ENCODE results near the gene TMEM179. TPM values are rescaled to one million over a fixed set of nuclear protein-coding genes. Genes with fewer than 3 reads are reported as not detected.

Gene TMEM179
- total RNA-seq, 1 experiment from 2014 or later: not detected

DNA sequence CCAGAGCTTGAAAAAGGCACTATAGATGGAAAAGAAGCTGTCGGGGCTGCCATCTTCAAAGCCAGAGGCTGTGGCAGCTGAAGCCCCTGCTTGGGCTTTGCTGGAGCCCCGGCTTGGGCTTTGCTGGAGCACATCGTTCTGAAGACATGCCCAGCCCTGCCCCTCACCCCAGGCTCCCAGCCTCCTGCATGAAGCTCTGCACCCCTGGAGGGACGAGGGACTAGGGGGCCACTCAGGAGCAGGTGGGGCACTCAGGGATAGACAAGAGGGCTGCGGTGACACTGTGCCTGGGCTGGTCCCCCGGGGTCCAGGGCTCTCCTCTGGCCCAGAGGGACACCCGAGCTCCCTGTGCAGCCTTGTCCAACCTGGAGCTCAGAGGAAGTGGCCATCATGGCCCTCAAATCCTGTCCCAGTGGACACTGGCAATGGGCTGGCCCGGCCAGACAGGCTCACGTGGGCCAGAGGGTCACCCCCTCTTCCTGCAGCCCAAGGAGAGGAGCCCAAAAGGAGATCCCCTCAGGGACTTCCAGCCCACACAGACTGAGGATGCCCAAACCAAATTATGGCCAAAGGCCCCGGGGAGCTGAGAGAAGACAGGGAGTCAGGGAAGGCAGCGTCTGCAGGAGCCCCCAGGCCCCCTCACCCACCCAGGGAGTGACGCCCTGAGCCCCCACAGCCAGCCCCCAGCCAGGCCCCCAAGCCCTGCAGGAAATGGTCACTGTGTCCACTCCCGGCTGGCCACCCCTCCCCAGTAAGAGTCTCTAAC lies 48.1 kb downstream of the TMEM179 start:
- no peak for DNase-seq (ENCODE audit: low spot score)

DNA sequence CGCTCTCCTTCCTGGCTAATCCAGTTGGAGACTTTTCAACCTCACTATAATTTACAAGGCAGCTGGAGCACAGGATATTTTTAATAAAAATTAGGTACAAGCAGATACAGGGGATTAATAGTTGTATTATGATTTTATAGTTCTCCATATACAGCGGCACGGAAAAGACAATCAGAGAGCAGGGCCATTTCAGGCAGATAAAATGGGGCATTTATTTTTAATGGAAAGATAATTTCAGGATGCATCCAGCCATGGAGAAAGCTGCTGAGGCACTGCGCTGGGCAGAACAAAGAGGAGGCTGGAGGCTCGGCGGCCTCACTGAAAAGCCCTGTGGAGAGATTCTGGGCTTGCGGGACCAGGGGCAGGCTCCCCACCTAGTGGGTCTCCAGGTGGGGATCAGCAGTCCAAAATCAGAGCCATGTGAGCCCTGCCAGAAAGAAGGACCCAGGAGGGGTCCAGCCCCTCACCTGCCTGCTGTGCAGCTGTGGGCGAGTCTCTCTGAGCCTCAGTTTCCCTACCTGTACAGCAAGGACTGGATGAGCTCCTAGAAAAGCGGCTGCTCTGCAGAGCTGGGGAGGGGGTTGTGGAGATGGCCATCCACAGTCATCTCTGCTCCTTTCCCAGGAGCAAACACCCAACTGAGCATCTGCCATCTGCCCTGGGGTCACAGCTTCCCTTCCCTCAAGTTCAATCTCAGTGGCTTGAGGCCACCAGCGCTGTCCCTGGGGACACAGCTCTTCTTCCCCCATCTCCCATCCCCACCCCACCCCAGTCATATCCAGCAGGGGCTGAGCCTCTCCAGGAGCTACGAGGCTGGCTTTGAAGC lies 48.9 kb downstream of the TMEM179 start:
- no peak for DNase-seq (ENCODE audit: low spot score)

DNA sequence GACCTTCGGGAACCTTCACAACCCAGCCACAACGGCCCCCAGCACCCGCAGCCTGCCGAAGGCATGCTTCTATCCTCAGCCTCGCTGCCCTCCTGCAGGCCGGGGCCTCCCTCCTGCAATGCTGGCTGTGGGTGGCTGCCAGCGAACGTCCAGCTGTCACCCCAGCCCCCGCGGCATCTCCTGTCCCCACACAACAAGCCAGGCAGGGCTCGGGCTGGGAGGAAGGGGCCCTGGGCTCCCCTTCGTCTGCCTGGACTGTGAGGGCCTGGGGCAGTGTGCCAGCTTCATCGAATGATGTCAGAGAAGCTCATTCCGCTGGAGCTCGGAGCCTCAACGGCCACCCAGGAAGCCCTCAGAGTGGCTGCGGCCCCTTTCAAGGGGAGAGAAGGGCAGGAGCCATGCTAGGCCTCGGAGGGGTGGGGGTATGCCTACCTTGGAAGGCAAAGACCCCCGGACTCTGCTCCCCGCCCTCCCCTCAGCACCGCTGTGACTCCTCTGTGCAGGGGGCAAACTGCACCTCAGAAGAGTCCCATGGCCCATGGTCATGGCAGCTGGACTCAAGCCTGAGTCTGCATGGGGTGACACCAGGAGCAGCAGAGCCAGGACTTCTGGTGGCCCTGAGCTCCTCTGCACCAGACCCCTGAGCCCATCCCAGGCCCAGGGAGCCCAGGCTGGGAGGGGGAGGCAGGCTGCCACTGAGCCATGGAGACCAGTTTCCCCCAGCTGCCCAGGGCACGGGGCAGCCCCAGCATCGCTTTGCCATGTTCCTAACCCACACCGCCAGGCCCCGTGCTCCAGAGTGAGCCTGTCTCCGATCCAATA lies 49.8 kb downstream of the TMEM179 start:
- DNase-seq (ENCODE audit: low spot score): no peak

DNA sequence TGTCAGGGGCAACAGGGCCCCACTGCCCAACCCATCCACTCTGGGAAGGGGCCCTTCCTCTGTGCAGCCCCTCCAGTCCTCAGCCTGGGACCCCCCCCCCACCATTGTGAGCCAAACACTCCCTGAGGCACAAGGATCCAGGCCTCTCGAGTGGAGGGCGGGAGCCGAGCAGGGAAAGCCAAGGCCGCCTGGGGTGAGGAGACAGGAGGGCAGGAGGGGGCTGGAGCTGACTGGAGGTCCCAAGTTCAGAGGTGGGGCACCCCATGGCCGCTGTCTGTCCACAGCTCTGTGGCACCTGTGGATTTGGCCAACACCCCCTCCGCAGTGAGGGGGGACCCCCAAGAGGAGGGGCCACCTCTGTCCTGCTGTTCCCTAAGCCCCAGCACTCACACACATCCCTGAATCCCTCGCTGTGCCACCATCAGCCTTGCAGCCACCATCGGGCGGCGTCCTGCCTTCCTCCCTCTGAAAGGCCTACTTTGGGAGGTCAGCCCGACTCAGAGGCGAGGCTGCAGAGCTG lies 50.4 kb downstream of the TMEM179 start:
- DNase-seq (ENCODE audit: low spot score): no peak

DNA sequence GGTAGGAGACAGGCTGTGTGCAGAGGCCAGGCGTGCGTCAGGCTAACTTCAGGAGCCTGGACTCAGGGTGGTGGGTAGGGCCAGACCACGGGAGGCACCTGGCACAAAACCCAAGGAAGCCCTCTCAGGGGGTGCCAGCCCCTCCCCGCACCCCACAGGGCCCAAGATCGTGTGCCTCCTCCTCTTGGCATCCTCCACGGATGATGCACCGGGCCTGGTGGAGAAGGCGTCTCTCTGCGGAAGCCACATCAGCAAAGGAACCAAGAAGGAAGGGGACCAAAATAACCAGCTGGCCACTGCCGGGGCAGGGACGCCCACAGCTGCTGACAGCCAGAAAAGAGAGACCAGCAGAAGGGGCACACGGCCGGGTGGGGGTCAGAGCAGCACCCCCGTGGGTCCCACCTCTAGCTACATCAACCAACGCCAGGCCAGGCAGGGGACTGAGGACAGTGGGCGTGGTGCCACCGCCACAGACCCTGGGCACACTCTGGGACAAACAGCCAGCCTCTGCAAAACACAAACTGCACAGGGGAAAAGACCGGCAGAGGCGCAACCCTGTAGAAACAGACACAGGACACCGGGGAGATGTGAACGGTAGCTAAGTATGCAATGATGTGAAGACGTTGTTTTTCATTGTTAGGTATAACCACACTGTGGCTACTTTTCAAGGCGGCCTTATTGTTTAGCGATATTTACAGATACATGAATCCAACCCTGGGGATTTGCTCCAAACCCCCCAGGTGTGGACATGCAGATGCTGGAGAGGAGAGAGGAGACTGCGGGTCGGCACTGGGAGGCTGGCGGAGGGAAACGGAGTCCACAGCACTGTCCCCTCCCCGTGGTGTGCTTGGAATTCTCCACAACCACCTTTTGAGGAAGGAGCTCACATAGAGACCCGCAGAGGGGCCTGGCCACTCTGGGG lies 51.1 kb downstream of the TMEM179 start:
- DNase-seq (ENCODE audit: low spot score): no peak

DNA sequence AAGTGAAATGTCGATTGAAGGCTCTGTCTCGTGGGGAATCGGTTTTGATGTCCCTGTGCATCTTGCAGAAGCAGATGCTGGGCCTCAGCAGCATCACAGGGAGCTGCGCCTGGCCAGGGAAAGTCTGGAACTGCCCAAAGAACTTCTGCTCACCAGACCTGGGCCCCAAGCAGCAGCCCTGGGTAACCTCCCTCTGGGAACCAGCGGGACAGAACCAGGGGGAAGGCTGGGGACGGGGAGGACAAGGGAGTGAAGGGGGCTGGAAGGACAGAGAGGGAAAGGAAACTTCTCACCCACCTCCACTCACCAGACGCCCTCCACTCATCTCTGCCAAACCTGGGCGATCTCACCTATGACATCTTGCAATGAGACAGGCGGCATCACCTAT lies 51.8 kb downstream of the TMEM179 start:
- no peak for DNase-seq (ENCODE audit: low spot score)

DNA sequence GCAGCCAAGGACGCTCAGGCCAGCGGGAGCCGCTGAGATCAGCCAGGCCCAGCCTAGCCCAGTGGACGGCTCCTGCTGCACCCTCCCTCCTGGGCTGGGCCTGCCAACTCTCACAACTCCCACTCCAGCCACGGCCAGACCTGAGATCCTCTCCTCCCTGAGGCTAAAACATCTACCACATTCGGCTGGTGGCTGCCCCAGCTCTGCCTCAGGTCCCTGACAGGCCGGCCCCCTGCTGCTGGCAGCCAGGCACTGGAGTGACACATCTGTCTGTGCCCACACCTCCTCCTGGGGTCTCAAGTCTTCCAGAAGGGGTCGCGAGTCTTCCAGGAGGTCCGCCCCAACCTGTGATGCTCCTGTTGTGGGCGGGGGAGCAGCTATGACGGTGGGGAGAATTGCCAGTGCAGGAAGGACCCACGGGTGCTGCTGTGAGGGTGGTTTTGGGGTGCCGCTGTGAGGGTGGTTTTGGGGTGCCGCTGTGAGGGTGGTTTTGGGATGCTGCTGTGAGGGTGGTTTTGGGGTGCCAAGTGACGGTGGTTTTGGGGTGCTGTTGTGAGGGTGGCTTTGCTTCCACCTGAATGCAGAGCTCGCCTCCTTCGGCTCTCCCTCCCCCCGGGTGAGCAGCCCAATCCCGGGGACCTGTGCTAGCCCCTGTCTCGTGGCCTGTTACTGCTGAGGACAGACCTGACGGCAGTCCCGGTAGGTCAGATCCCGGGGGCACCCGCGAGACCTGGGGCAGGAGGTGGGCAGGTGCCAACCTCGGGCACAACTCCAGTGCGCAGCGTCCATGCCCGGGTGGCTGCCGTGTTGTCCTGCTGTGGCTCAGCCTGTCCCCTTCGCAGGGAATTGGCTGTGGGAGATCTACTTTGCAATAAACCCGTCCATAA lies 52.5 kb downstream of the TMEM179 start:
- no peak for DNase-seq (ENCODE audit: low spot score)

DNA sequence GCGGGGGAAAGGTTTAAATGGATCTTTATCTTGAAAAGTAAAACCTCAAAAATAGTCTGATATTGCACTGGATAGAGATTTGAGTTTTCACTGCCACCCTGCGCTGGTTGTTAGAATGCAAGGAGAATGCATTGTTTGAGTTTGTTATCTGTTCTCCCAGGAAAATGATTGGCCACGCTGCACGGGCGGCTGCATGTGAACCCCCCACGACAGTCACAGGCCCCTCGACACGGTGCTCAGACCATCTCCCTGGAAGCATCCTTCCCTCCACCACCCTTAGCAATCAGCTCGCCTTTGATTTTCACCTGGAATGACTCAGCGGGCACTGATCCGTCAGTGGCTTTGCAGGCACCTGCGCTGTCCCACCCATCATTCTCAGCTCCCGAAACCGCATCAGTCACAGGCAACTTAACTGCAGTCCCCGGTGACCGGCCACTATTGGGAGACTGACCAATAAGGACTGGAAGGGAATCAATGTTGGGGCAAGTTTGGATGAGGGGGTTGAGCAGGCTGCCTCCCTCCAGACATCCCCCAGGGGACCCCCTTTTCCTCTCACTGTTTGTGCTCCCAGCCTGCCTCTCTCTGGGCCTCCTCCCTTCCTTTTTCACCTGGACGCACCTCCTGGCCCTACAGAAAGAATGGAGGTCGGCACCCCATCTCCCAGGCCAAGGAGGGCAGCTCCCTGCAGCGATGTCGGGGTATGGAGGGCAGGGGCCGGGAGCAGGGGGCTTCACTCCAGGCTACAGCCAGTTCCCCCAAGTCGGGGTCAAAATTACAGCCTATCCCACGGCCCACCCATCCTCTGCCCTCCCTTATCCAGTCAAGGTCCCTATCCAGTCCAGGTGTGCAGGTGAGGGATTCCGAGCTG lies 53.5 kb downstream of the TMEM179 start:
- DNase-seq (ENCODE audit: low spot score): no peak

DNA sequence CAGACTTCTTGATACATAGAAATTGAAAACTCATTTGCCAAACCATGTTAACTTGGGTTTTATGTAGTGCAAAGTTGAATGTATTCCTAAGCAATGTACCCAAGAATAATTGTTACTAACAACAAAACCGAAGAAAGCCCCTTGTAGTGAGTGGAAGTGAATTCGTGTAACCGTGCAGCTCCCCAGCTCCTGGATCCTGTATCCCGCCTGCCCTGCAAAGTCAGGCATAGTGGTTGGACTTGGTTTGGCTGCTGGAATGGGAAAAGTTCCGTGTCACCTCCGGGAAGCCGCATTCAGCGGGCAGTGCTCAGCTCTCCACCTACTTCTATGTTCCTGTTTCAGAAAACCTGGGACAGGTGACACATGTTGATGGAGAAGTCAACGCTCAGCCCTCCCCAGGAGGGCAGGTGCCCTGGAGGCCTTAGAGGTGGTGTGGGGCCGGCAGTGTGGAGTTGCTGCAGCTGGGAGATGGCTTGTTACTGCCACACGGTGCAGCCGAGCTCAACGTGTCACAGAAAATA lies 54.2 kb downstream of the TMEM179 start:
- no peak for DNase-seq (ENCODE audit: low spot score)

DNA sequence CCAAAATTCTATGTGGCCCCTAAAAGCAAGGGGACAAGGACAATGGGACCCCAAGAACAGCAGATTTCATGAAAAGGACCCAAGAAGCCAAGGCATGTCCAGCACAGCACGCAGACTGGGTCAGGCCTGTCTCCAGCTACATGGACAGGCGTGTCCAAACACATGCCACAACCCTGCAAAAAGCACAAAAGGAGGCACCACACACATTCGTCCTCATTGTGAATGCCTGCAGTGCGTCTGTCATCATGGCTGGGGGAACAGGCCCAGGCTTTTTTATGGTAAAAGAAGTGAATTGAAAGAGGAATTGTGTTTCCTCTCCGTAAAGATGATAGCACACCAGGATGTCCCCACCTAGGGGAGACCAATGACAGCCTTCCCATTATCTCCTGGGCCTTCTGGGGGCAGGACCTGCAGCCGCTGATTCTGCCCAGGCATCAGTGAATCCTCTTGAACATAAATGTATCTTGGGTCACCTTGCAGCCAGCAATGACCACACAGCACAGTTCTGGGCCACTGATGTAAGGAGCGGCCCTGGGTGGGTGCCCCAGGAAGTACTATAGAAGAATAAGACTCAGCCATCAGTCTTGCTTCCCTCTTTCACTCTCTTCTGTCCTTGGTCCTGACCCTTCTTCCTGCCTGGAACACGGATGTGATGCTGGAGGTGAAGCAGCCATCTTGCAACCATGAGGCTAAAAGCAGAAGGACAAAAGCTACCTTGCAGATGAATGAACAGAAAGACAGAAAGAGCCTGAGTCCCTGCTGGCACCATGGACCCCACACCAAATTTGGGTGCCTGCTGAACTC lies 54.8 kb downstream of the TMEM179 start:
- no peak for DNase-seq (ENCODE audit: low spot score)

DNA sequence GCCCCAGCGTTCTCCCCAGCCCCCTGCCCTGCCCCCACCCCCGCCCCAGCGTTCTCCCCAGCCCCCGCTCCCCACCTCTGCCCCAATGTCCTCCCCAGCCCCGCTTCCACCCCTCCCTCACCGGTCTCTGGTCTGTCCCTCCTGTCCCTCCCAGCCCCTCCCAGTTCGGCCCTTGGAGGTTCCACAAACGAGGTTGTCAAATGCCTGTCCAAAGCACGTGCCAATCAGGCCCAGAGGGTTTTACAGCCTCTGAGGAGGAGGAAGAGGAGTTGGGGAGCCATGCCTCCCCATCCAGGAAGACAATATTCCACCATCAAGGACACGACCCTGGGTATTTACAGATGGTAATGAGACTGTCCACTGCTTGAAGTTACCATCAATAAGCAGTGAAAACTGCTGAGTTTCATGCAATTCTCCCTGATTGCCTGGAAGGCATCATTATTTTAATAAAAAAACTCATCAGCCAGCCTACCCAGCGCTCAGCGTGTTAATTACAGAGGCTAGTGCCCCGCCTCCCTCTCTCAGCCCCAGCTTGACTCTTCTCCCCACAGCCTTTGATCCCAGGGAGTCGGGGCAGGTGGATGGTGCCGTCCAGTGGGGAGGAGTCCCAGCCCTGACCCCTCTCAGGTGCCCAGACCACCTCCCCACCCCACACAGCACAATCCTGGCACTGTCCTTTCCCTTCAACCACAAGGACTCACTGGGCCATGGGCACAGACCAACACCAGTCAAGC lies 55.6 kb downstream of the TMEM179 start:
- DNase-seq (ENCODE audit: low spot score): no peak

DNA sequence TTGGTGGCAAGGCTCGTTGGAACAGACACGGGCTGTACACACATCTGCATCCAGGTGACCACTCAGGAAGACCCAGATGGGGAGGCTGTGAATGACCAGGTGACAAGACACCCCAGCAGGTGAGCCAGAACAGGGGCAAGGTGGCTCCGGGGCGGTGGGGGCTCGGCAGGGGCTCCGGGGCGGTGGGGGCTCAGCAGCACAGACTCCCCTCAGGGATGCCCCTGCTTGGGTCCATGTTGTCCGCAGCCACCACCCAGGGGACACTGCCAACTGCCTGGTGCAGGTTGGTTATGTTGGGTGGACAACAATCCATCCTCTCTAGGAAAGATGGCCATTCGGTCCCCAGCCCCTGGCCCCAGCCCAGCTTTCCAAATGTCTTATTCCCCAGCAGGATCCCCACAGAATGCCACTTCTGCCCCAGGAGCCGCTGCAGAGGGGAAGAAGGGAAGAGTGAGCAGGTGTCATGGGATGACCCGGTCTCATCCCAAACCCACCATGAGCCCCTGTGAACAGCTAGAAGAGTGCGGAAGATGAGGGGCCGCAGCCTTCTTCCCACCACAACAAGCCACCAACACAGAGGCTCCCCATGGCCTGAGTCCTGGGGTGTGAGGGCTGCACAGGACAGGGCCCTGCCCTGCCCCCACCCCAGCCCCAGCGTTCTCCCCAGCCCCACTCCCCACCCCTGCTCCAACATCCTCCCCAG lies 56.4 kb downstream of the TMEM179 start:
- no peak for DNase-seq (ENCODE audit: low spot score)

DNA sequence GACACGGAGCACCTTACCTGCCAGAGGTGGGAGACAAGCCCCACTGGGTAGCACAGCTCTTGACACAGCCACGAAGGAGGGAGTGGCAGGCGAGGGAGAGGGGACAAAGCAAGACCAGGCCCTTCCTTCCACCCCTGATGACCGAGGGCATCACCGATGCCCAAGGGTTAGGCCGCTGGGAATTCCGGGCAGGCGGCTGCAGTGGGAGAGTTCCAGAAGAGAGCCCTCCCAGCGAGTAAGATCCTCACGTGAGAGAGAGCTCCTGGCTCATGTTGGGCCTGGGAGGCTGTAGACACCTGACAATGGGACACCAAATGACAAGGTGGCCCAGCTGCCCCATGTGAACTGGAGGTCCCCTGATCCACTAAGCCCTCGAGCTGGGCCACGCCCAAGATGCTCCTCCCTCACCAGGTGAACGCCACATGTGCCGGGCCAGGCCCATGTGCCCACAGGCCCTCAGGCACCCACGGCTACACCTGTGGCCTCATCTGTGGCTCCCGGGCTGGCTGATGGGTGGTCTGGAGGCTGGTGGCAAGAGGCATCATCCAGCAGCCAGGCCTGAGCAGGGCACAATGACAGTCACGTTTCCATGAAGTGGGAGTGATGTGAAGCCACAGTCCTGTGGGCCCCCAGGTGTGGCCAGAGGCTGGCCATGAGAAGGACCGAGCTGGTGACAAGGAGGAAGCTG lies 57.1 kb downstream of the TMEM179 start:
- DNase-seq (ENCODE audit: low spot score): no peak

DNA sequence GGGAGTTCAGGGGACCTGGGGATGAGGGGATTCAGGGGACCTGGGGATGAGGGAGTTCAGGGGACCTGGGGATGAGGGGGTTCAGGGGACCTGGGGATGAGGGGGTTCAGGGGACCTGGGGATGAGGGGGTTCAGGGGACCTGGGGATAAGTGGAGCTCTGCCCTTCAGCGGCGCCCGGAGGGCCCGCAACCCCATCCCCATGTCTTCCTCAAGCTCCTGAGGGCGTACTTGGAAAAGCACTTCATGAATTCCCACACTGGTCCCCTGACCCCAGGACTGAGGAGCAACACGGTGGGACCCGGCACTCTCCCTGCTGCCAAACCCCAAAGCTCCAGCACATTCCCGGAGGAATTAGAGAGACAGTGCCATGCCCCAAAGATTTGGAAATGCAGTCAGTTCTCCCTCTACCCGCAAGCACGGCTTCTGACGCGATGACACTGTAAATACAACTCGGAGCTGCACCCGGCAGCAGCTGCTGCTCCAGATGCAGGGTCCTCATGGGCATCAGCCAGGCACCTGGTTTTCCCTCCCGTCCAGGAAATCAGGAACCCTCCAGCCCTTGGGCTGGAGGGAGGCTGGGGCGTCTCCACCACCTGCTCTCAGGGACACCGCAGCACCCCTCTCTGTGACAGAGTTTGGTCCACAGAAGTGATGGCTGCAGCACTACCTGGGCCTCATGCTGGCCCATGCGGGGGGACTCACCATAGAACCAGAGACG lies 57.8 kb downstream of the TMEM179 start:
- no peak for DNase-seq (ENCODE audit: low spot score)

DNA sequence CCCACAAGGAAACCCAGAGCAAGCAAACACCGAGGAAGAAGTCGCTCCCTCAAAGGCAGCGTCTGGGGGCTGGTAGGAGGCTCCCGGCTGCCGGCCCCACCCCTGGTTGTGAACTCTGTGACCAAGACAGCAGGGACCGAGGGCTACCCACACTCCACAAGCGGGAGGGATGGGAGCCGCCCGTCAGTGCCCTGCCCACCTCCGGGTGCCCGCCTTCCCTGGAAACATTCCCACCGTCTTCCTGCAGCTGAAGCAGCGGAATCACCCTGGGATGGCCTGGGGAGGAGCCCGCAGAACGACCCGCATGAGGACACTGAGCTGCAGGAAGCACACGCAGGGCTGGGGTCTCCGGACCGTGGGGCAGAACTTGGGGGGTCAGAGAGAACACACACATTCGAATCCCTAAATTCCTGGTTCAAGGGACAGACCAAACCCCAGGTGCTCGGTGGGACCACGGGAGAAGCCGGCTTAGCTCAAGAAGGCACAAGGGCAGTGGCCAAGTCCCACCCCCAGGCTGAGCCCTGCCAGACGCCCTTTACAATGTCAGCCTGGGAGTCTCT lies 58.5 kb downstream of the TMEM179 start:
- DNase-seq (ENCODE audit: low spot score): no peak
